H1 (cell line): ENCODE results near the gene TJP3. TPM values are rescaled to one million over a fixed set of nuclear protein-coding genes. Genes with fewer than 3 reads are reported as not detected.

ENCODE experiments used
- CTCF ChIA-PET: fragments of 300-600 bp; sonication (Branson Sonifier 250); formaldehyde crosslinking; loops from one replicate; lab custom pipeline; 2021; ENCODE audit not compliant: partially characterized antibody; lab: Charles Lee
- POLR2A ChIA-PET: fragments of 300-600 bp; sonication (Branson Sonifier 250); formaldehyde crosslinking; loops from one replicate; lab custom pipeline; 2021; ENCODE audit warnings: inconsistent platforms; ENCODE audit not compliant: partially characterized antibody; lab: Charles Lee
- DNase-seq, 2 experiments: peaks; one replicate each; pipeline versions ENCODE4 v3.0.0 to v3.0.0-alpha.2; 2010 to 2022; ENCODE audit warnings: low spot score in 2 of 2, low read depth in 1 of 2, mixed read lengths in 1 of 2
- FAIRE-seq: peaks from 2 replicates; lab custom pipeline; 2011; peaks lifted over from hg19 to GRCh38; lab: Jason Lieb, UNC
- H2AFZ ChIP-seq: 2 replicates; pipeline ENCODE4 v1.8.1; 2012; ENCODE audit warnings: low read length, inconsistent platforms
- H2AK5ac ChIP-seq: 2 replicates; pipeline ENCODE4 v1.6.1; 2013; ENCODE audit warnings: low read depth, low read length
- H2BK120ac ChIP-seq: replicated peaks from 2 replicates; pipeline ENCODE3; 2013; ENCODE audit warnings: low read depth, low read length, inconsistent platforms
- H2BK12ac ChIP-seq: 2 replicates; pipeline ENCODE4 v1.6.1; 2013; ENCODE audit warnings: low read depth, low read length
- H2BK15ac ChIP-seq: 2 replicates; pipeline ENCODE4 v1.6.1; 2013; ENCODE audit warnings: low read length
- H2BK20ac ChIP-seq: 2 replicates; pipeline ENCODE4 v1.6.1; 2013; ENCODE audit warnings: low read length
- H2BK5ac ChIP-seq: 2 replicates; pipeline ENCODE4 v1.6.1; 2013; ENCODE audit warnings: low read depth, low read length
- H3K14ac ChIP-seq: 2 replicates; pipeline ENCODE4 v1.6.1; 2013; ENCODE audit warnings: inconsistent platforms; ENCODE audit not compliant: insufficient read length
- H3K18ac ChIP-seq: 2 replicates; pipeline ENCODE4 v1.6.1; 2013; ENCODE audit warnings: low read length; ENCODE audit errors: extremely low read depth
- H3K23ac ChIP-seq: 2 replicates; pipeline ENCODE4 v1.6.1; 2013; ENCODE audit warnings: inconsistent platforms; ENCODE audit not compliant: insufficient read length
- H3K23me2 ChIP-seq: 2 replicates; pipeline ENCODE4 v1.6.1; 2013; ENCODE audit warnings: low read depth, low read length
- H3K27ac ChIP-seq: 2 replicates; pipeline ENCODE4 v1.6.1; 2011; ENCODE audit warnings: low read depth, low read length, inconsistent platforms
- H3K27me3 ChIP-seq, 4 experiments: replicated peaks in 1 of 4; 1 replicate in 1 of 4; 2 replicates in 3 of 4; pipeline versions ENCODE4 v1.6.1 to v1.8.1; 2011 to 2013; ENCODE audit warnings: low read length in 3 of 4, mild to moderate bottlenecking in 3 of 4, inconsistent platforms in 2 of 4, mixed read lengths in 2 of 4, moderate library complexity in 1 of 4; ENCODE audit not compliant: control insufficient read depth in 3 of 4, insufficient read depth in 3 of 4; ENCODE audit errors: extremely low read depth in 1 of 4
- H3K36me3 ChIP-seq, 4 experiments: 2 replicates each; pipeline versions ENCODE4 v1.6.1 to v1.8.1; 2011 to 2013; ENCODE audit warnings: mild to moderate bottlenecking in 4 of 4, low read length in 3 of 4, moderate library complexity in 2 of 4, control low read depth in 1 of 4, inconsistent platforms in 1 of 4; ENCODE audit not compliant: insufficient read depth in 4 of 4, control insufficient read depth in 2 of 4
- H3K4ac ChIP-seq: replicated peaks from 2 replicates; pipeline ENCODE3; 2013; ENCODE audit warnings: low read length, low read depth, mixed read lengths, inconsistent platforms; ENCODE audit not compliant: insufficient read length
- H3K4me1 ChIP-seq, 4 experiments: replicated peaks in 1 of 4; 1 replicate in 1 of 4; 2 replicates in 3 of 4; pipeline versions ENCODE4 v1.6.1 to v1.8.1; 2011 to 2013; ENCODE audit warnings: low read length in 3 of 4, inconsistent platforms in 2 of 4, mixed read lengths in 1 of 4; ENCODE audit not compliant: insufficient read depth in 4 of 4, control insufficient read depth in 3 of 4
- H3K4me2 ChIP-seq, 2 experiments: 2 replicates each; pipeline versions ENCODE4 v1.6.1 to v1.8.1; 2011 to 2013; ENCODE audit warnings: low read depth in 2 of 2, low read length in 2 of 2, control low read depth in 1 of 2, inconsistent platforms in 1 of 2, mild to moderate bottlenecking in 1 of 2; ENCODE audit not compliant: insufficient read depth in 1 of 2
- H3K4me3 ChIP-seq, 4 experiments: fragments of 200-600, 300-600 bp in 1 of 4; sonication (generic), shearing (Covaris generic), sonication (Bioruptor Twin) in 1 of 4; 2 replicates each; pipeline versions ENCODE4 v1.5.1 to v1.8.1; 2011 to 2016; ENCODE audit warnings: low read length in 4 of 4, low read depth in 3 of 4, control low read depth in 2 of 4, inconsistent platforms in 2 of 4, mild to moderate bottlenecking in 2 of 4, mixed read lengths in 1 of 4, moderate library complexity in 1 of 4; ENCODE audit not compliant: insufficient read depth in 2 of 4; ENCODE audit errors: extremely low read depth in 1 of 4
- H3K56ac ChIP-seq: replicated peaks from 2 replicates; pipeline ENCODE3; 2013; ENCODE audit warnings: low read depth, mild to moderate bottlenecking, mixed read lengths, low read length, inconsistent platforms; ENCODE audit not compliant: insufficient read length
- H3K79me1 ChIP-seq: 2 replicates; pipeline ENCODE4 v1.6.1; 2013; ENCODE audit warnings: low read depth, low read length, control low read depth
- H3K79me2 ChIP-seq, 2 experiments: 2 replicates each; pipeline versions ENCODE4 v1.6.1 to v1.8.1; 2012 to 2013; ENCODE audit warnings: low read length in 2 of 2, mild to moderate bottlenecking in 2 of 2, inconsistent platforms in 1 of 2; ENCODE audit not compliant: insufficient read depth in 2 of 2, control insufficient read depth in 1 of 2
- H3K9ac ChIP-seq, 4 experiments: replicated peaks in 1 of 4; 1 replicate in 1 of 4; 2 replicates in 3 of 4; pipeline versions ENCODE4 v1.6.1 to v1.8.1; 2011 to 2013; ENCODE audit warnings: low read depth in 3 of 4, low read length in 3 of 4, control low read depth in 2 of 4, mild to moderate bottlenecking in 2 of 4, moderate library complexity in 2 of 4, inconsistent platforms in 1 of 4; ENCODE audit errors: extremely low read depth in 1 of 4
- H3K9me3 ChIP-seq, 2 experiments: 2 replicates each; pipeline versions ENCODE4 v1.6.1 to v1.8.1; 2012 to 2013; ENCODE audit warnings: mild to moderate bottlenecking in 2 of 2, moderate library complexity in 2 of 2, control low read depth in 1 of 2, inconsistent platforms in 1 of 2, low read depth in 1 of 2, low read length in 1 of 2, mixed read lengths in 1 of 2; ENCODE audit not compliant: insufficient read depth in 2 of 2
- H4K20me1 ChIP-seq, 2 experiments: replicated peaks in 1 of 2; 2 replicates each; pipeline versions ENCODE3 to v1.8.1; 2011 to 2013; ENCODE audit warnings: inconsistent platforms in 2 of 2, low read length in 2 of 2, mild to moderate bottlenecking in 1 of 2; ENCODE audit not compliant: insufficient read depth in 2 of 2, control insufficient read depth in 1 of 2
- H4K5ac ChIP-seq: 2 replicates; pipeline ENCODE4 v1.6.1; 2013; ENCODE audit warnings: low read length, low read depth, mixed read lengths, inconsistent platforms; ENCODE audit not compliant: insufficient read length
- H4K8ac ChIP-seq: 2 replicates; pipeline ENCODE4 v1.8.0; 2013; ENCODE audit warnings: mild to moderate bottlenecking, moderate library complexity, low read length, inconsistent platforms; ENCODE audit not compliant: insufficient read depth; ENCODE audit errors: extremely low read depth
- H4K91ac ChIP-seq: replicated peaks from 2 replicates; pipeline ENCODE3; 2013; ENCODE audit warnings: low read length, mixed read lengths, inconsistent platforms; ENCODE audit not compliant: insufficient read length
- BRCA1 ChIP-seq: IDR thresholded peaks from 2 replicates; pipeline ENCODE4 v1.6.1; 2012; ENCODE audit warnings: low read depth, low read length, improper control_type of control experiment
- EP300 ChIP-seq, 2 experiments: IDR thresholded peaks; 1 replicate in 1 of 2; 2 replicates in 1 of 2; pipeline ENCODE4 v1.6.1; 2011 to 2012; ENCODE audit warnings: low read depth in 2 of 2, low read length in 2 of 2, mild to moderate bottlenecking in 2 of 2, borderline replicate concordance in 1 of 2, inconsistent platforms in 1 of 2, moderate library complexity in 1 of 2
- GABPA ChIP-seq: IDR thresholded peaks from 2 replicates; pipeline ENCODE4 v1.6.1; 2011; ENCODE audit warnings: mild to moderate bottlenecking, low read length, moderate library complexity, borderline replicate concordance; ENCODE audit not compliant: insufficient read depth
- KDM1A ChIP-seq: fragments of 200-600, 300-600 bp; sonication (generic); IDR thresholded peaks from 2 replicates; pipeline ENCODE4 v1.7.1; 2016; ENCODE audit warnings: mild to moderate bottlenecking, low read length, borderline replicate concordance
- NANOG ChIP-seq: IDR thresholded peaks from 2 replicates; pipeline ENCODE4 v1.6.1; 2011; ENCODE audit warnings: low read length, low read depth, mild to moderate bottlenecking, inconsistent platforms; ENCODE audit not compliant: insufficient read depth, poor library complexity, severe bottlenecking
- RFX5 ChIP-seq: IDR thresholded peaks from 2 replicates; pipeline ENCODE4 v1.6.1; 2011; ENCODE audit warnings: low read depth, low read length, improper control_type of control experiment, borderline replicate concordance
- SRF ChIP-seq: IDR thresholded peaks from 2 replicates; pipeline ENCODE4 v1.6.1; 2011; ENCODE audit warnings: mild to moderate bottlenecking, low read depth, low read length, moderate library complexity
- WGBS, 2 experiments: shearing (Covaris generic) in 1 of 2; methylation state at CpG; one replicate each; pipeline versions ENCODE4 v1.1.6 to v1.1.7; 2013 to 2015; ENCODE audit warnings: low lambda C conversion rate in 2 of 2, mixed read lengths in 2 of 2, inconsistent platforms in 1 of 2, low coverage in 1 of 2, missing lambda C conversion rate in 1 of 2; ENCODE audit not compliant: insufficient replicate concordance in 2 of 2, insufficient coverage in 1 of 2, insufficient read length in 1 of 2; ENCODE audit errors: extremely low coverage in 1 of 2, missing lambda C conversion rate in 1 of 2; 5-methylcytosine and 5-hydroxymethylcytosine counted together
- polyA plus RNA-seq, 7 experiments: library from polyadenylated mRNA; depleted of rRNA in 3 of 7; stranded (reverse) in 5 of 7; unstranded in 2 of 7; fragments of >200 nt in 5 of 7; fragments of 200-250 nt in 2 of 7; gene quantifications; 1 replicate in 5 of 7; 2 replicates in 1 of 7; 4 replicates in 1 of 7; pipeline versions ENCODE4 v1.2.1 to v1.2.3, GENCODE V29; 2011 to 2013; ENCODE audit warnings: missing spikeins in 2 of 7, mixed read lengths in 2 of 7
- total RNA-seq: library from RNA; stranded (reverse); fragmentation: NEBNext Ultra II Directional; extraction: Animal tissue kit (Norgen Biotek cat#: 25700); gene quantifications from 2 replicates; pipeline ENCODE4 v1.2.1, GENCODE V29; 2021
- TF ChIP-seq, protein P1 (sequence below): IDR thresholded peaks from 2 replicates; pipeline ENCODE4 v1.6.1; 2012; ENCODE audit warnings: low read length, inconsistent platforms

Gene TJP3
- total and polyA plus RNA-seq, 2 of the 8 experiments (the other 6 are each of a cell fraction or from before 2014, with no cell fraction given) = 17.1 to 26.1 TPM

DNA sequence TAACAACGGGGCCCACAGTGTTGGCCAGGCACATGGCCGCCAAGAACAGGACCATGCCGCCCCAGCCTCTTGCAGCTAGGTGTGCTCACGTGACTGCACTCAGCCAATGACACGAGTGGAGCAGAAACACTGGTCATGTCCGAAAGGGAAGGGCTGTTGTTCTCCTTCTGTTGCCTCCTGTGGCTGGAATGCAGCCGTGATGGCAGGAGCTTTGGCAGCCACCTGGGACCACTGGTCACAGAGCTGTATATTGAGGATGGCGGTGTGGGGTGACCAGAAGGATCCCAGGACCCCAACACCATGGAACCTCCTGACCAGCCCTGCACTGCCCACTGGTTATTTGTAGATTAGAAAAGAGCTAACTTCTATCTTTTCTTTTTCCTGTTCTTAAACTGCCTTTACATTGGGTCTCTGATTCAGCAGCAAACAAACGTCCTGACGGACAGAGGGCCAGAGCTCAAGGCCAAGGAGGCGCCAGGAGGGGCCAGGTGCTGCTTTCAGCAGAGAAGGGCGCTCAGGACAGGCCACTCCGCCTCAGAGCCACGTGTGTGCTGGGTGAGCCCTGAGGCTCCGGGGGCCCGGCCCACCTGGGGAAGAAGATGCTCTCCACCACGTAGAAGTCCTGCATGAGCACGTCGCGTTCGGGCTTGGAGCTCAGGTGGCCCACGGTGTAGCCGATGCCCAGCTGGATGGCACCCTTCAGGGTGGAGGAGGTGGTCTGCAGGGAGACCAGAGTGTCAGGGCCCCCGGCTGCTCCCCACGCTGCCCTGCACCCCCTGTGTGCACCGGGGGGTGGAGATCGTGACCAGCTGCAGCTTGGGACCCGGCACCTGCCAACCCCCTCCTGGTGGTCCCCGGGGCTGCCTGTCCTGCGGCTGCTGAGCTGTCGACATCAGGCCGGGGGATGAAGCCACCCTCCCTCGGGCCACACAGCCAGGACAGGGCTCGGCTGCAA, 46.6 kb upstream of the TJP3 start:
- no peak overlapping the region for H2BK20ac ChIP-seq
- H3K27ac ChIP-seq = no peak overlapping the region
- H2AK5ac ChIP-seq = no peak overlapping the region
- no peak for FAIRE-seq
- H3K79me2 ChIP-seq = no peaks in the 10 kb centered on the region
- no peak overlapping the region for H3K9ac ChIP-seq
- H4K91ac ChIP-seq = no peak overlapping the region
- no peak overlapping the region for H3K4ac ChIP-seq
- no peak overlapping the region for H2BK12ac ChIP-seq
- H3K18ac ChIP-seq = no peak overlapping the region
- H2BK5ac ChIP-seq = no peak overlapping the region
- POLR2A ChIA-PET = interaction anchor here (0.9 to 1.8 kb wide), 6 partner anchors 9 to 41 kb away, joined by 3 to 5 read pairs (median 3); no protein-coding TSS in a partner anchor
- no peak overlapping the region for H4K5ac ChIP-seq
- H3K36me3 ChIP-seq = peaks cover 0 to 13% (median 9%) of the 10 kb centered on the region in 4 experiments; a peak in 6 of 8 replicates
- H3K4me2 ChIP-seq = no peak overlapping the region
- no peaks in the 10 kb centered on the region for H3K9me3 ChIP-seq
- H4K8ac ChIP-seq = peak overlapping the region; percentile 46; the same call in 1 of the 2 replicates
- 95% methylated on average over 32 of the region's 34 CpGs; no CpG with 5 or more reads in 1 of the 2 experiments for WGBS, 2 experiments
- H3K4me3 ChIP-seq = no peak overlapping the region
- H3K56ac ChIP-seq = no peak overlapping the region
- H4K20me1 ChIP-seq = peaks cover 2 to 31% of the 10 kb centered on the region in 2 experiments
- TF ChIP-seq SRF = no peak
- TF ChIP-seq, protein P1, sequence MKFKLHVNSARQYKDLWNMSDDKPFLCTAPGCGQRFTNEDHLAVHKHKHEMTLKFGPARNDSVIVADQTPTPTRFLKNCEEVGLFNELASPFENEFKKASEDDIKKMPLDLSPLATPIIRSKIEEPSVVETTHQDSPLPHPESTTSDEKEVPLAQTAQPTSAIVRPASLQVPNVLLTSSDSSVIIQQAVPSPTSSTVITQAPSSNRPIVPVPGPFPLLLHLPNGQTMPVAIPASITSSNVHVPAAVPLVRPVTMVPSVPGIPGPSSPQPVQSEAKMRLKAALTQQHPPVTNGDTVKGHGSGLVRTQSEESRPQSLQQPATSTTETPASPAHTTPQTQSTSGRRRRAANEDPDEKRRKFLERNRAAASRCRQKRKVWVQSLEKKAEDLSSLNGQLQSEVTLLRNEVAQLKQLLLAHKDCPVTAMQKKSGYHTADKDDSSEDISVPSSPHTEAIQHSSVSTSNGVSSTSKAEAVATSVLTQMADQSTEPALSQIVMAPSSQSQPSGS = no peak
- TF ChIP-seq NANOG = no peak
- no peak for TF ChIP-seq GABPA
- no peak for TF ChIP-seq BRCA1
- no peak for TF ChIP-seq RFX5
- no peak for TF ChIP-seq EP300 (IDR thresholded peaks at IDR 0.05; ENCODE audit: borderline replicate concordance in 1 of 2, low read depth in 2 of 2, low read length in 2 of 2)
- TF ChIP-seq KDM1A = peak; percentile 58; the same call in 1 of the 2 replicates
- no peak overlapping the region for H2BK15ac ChIP-seq
- no peak overlapping the region for H2BK120ac ChIP-seq
- H3K27me3 ChIP-seq = no peaks in the 10 kb centered on the region
- H2AFZ ChIP-seq = no peak overlapping the region
- no peak for DNase-seq
- no peak overlapping the region for H3K14ac ChIP-seq
- H3K23ac ChIP-seq = no peak overlapping the region
- CTCF ChIA-PET = interaction anchor here (0.6 to 2.1 kb wide), 16 partner anchors 8 to 116 kb away, joined by 3 to 9 read pairs (median 4); partner anchors contain the start of gene TJP3
- H3K79me1 ChIP-seq = no peaks in the 10 kb centered on the region
- H3K4me1 ChIP-seq = no peaks in the 10 kb centered on the region; a peak in 2 of 7 replicates
- peaks cover 2% of the 10 kb centered on the region; the same call in 1 of the 2 replicates for H3K23me2 ChIP-seq
